ENCODE results near the gene SLC25A6. TPM values are rescaled to one million over a fixed set of nuclear protein-coding genes. Genes with fewer than 3 reads are reported as not detected.

The SLC25A6 gene
- total RNA-seq, 1 experiment from 2014 or later, result 496 TPM

Other genes starting within 250 kb of the SLC25A6 start
- gene CRLF2, start 179.5 kb downstream of the SLC25A6 start, total RNA-seq (2014; rRNA removed; shearing (Covaris generic)), result not detected in 2 replicates
- 0.85 and 3.2 TPM in 2 replicates for gene CSF2RA, start 123.3 kb downstream of the SLC25A6 start, total RNA-seq (2014; rRNA removed; shearing (Covaris generic))
- 0.07 TPM in 1 of 2 replicates, not detected in the other for gene IL3RA, start 55.3 kb downstream of the SLC25A6 start, total RNA-seq (2014; rRNA removed; shearing (Covaris generic))
- 36.5 and 37.0 TPM in 2 replicates for gene ASMTL, start 60.8 kb upstream of the SLC25A6 start, total RNA-seq (2014; rRNA removed; shearing (Covaris generic))
- gene P2RY8, start 145.1 kb upstream of the SLC25A6 start, total RNA-seq (2014; rRNA removed; shearing (Covaris generic)), result 0.03 and 0.15 TPM in 2 replicates
- 52.9 and 76.2 TPM in 2 replicates for gene AKAP17A, start 199.5 kb upstream of the SLC25A6 start, total RNA-seq (2014; rRNA removed; shearing (Covaris generic))
- gene ASMT, start 222.9 kb upstream of the SLC25A6 start, total RNA-seq (2014; rRNA removed; shearing (Covaris generic)), result 0.14 and 0.44 TPM in 2 replicates